ENCODE measurements around the gene GSTM4.
"Not testable (repeated sequence)": the region's sequence is repeated elsewhere in the genome, so short reads cannot be mapped to it uniquely, and the experiment has no call there.

GSTM4 gene

GRCh38 chr1:109702940-109703339, 47.0 kb downstream of the GSTM4 start:
- DNase-seq (ENCODE audit: low read depth, low spot score), result not testable (repeated sequence)

GRCh38 chr1:109704173-109704572, 48.3 kb downstream of the GSTM4 start:
- DNase-seq (ENCODE audit: low read depth, low spot score), result no peak

GRCh38 chr1:109705411-109705810, 49.5 kb downstream of the GSTM4 start:
- no peak for DNase-seq (ENCODE audit: low read depth, low spot score)

- DNase-seq (ENCODE audit: low read depth, low spot score), result not testable (repeated sequence)
Observed at GRCh38 chr1:109708949-109709348, 53.0 kb downstream of the GSTM4 start.

- DNase-seq (ENCODE audit: low read depth, low spot score), result not testable (repeated sequence)
Observed at GRCh38 chr1:109709822-109710221, 53.9 kb downstream of the GSTM4 start.
